ENCODE measurements around the gene SUGP2. TPM values are rescaled to one million over a fixed set of nuclear protein-coding genes. Genes with fewer than 3 reads are reported as not detected.

Gene SUGP2
- polyA plus RNA-seq, 1 donor (not counting 4 experiments of a cell fraction or from before 2014, with no cell fraction given): 51.2 TPM

- Histone ChIP-seq H3K27me3 (ENCODE audit: control insufficient read depth, extremely low read depth, insufficient read depth, low read length) (no peaks in the 10 kb centered on the region), H3K4me2 (ENCODE audit: control insufficient read depth, extremely low read depth, insufficient read depth, low read depth, low read length) (no peak overlapping the region), H3K9me1 (ENCODE audit: control insufficient read depth, extremely low read depth, insufficient read depth, low read length) (no peaks in the 10 kb centered on the region), H3K4me3 (ENCODE audit: control insufficient read depth in 2 of 3, extremely low read depth in 1 of 3, insufficient read depth in 2 of 3, low read depth in 1 of 3, low read length in 3 of 3) (no peak overlapping the region), H3K79me2 (ENCODE audit: control insufficient read depth, insufficient read depth, low read length) (no peaks in the 10 kb centered on the region), H3K9me3 (ENCODE audit: control insufficient read depth, low read depth, low read length) (no peaks in the 10 kb centered on the region), H3K9ac (ENCODE audit: control insufficient read depth, extremely low read depth, insufficient read depth, low read length) (no peak overlapping the region), H3K36me3 (ENCODE audit: control insufficient read depth in 2 of 2, extremely low read depth in 1 of 2, insufficient read depth in 2 of 2, low read length in 2 of 2) (peaks cover 35 to 49% of the 10 kb centered on the region in 2 experiments), H3K4me1 (ENCODE audit: control insufficient read depth, extremely low read depth, insufficient read depth, low read length) (no peaks in the 10 kb centered on the region), H3K27ac (ENCODE audit: control insufficient read depth, insufficient read depth, low read length) (no peak overlapping the region), H2AFZ (ENCODE audit: control insufficient read depth, low read length) (no peak overlapping the region), H4K20me1 (ENCODE audit: control insufficient read depth, extremely low read depth, insufficient read depth, low read length) (peaks cover 3% of the 10 kb centered on the region)
- TF ChIP-seq EZH2 (IDR thresholded peaks at IDR 0.05; ENCODE audit: low read length) (no peak), CTCF (optimal IDR thresholded peaks at IDR 0.05 in 1 of 3, IDR thresholded peaks at IDR 0.05 in 1 of 3, conservative IDR thresholded peaks at IDR 0.05 in 1 of 3; ENCODE audit: extremely low read depth in 1 of 3, insufficient read depth in 2 of 3, low read length in 3 of 3) (no peak)
- dilution Hi-C loops (cut with MboI; ENCODE audit: extremely low pct_ligation_motif_present, low sequenced_read_pairs): no loop called here
- DNase-seq (ENCODE audit: low read depth, low spot score) (no peak), FAIRE-seq (no peak)
Measured at GRCh38 chr19:18996796-18997394, 36.4 kb downstream of the SUGP2 start.

- no peak for FAIRE-seq
- H3K9me3 ChIP-seq (ENCODE audit: control insufficient read depth, low read depth, low read length): no peaks in the 10 kb centered on the region
- H3K27ac ChIP-seq (ENCODE audit: control insufficient read depth, insufficient read depth, low read length): no peak overlapping the region
- H3K9ac ChIP-seq (ENCODE audit: control insufficient read depth, extremely low read depth, insufficient read depth, low read length): no peak overlapping the region
- no peaks in the 10 kb centered on the region for H3K27me3 ChIP-seq (ENCODE audit: control insufficient read depth, extremely low read depth, insufficient read depth, low read length)
- H3K4me3 ChIP-seq (ENCODE audit: control insufficient read depth in 2 of 3, extremely low read depth in 1 of 3, insufficient read depth in 2 of 3, low read depth in 1 of 3, low read length in 3 of 3): no peak overlapping the region
- H2AFZ ChIP-seq (ENCODE audit: control insufficient read depth, low read length): no peak overlapping the region
- dilution Hi-C loops (cut with MboI; ENCODE audit: extremely low pct_ligation_motif_present, low sequenced_read_pairs): no loop called here
- no peaks in the 10 kb centered on the region for H3K4me1 ChIP-seq (ENCODE audit: control insufficient read depth, extremely low read depth, insufficient read depth, low read length)
- TF ChIP-seq CTCF (optimal IDR thresholded peaks at IDR 0.05 in 1 of 3, IDR thresholded peaks at IDR 0.05 in 1 of 3, conservative IDR thresholded peaks at IDR 0.05 in 1 of 3; ENCODE audit: extremely low read depth in 1 of 3, insufficient read depth in 2 of 3, low read length in 3 of 3): no peak
- TF ChIP-seq EZH2 (IDR thresholded peaks at IDR 0.05; ENCODE audit: low read length): no peak
- peaks cover 3% of the 10 kb centered on the region for H4K20me1 ChIP-seq (ENCODE audit: control insufficient read depth, extremely low read depth, insufficient read depth, low read length)
- DNase-seq (ENCODE audit: low read depth, low spot score): no peak
- no peak overlapping the region for H3K4me2 ChIP-seq (ENCODE audit: control insufficient read depth, extremely low read depth, insufficient read depth, low read depth, low read length)
- H3K9me1 ChIP-seq (ENCODE audit: control insufficient read depth, extremely low read depth, insufficient read depth, low read length): no peaks in the 10 kb centered on the region
- no peaks in the 10 kb centered on the region for H3K79me2 ChIP-seq (ENCODE audit: control insufficient read depth, insufficient read depth, low read length)
- peaks cover 36 to 44% of the 10 kb centered on the region in 2 experiments for H3K36me3 ChIP-seq (ENCODE audit: control insufficient read depth in 2 of 2, extremely low read depth in 1 of 2, insufficient read depth in 2 of 2, low read length in 2 of 2)
Measured at GRCh38 chr19:18996351-18996750, 37.0 kb downstream of the SUGP2 start.

All from keratinocyte (primary cell).